ENCODE results near the gene MSI2.

MSI2 gene

GRCh38 chr17:57655553-57655952 lies 399.2 kb downstream of the MSI2 start:
- DNase-seq: no peak

- DNase-seq: no peak
Observed at GRCh38 chr17:57657211-57657610, 400.9 kb downstream of the MSI2 start.

GRCh38 chr17:57662041-57662440 lies 405.7 kb downstream of the MSI2 start:
- no peak for DNase-seq

DNA sequence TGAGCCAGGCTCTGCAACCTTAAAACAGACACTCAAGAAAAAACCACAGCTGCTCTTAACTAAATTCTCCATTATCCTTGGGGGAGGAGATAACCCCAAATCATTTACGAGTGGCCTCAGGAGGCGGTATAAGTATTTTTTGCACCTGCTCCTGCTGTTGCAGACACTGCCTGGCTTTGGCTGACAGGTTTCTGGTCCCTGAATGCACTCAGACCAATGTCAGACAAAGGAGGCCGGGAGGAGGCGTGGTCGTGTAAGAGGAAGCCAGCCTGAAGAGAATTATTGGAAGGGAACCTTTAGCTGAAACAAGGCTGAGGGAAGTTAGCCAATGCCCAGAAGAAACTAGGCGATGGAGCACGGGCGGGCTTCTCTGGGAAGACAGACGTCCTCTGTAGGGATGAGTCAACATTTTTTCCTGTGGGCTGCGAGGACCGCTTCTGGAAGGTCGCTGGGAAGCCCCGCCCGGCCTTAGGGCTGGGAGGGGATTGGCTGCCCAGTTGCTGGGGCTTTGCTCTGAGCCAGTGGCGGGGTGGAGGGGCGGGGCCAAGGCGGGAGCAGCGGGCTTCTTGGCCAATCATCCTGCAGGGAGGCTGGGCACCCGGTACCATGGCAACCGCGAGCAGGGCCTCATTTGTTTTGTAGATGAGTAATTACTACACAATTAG lies 406.5 kb downstream of the MSI2 start:
- DNase-seq: peak; percentile 61

DNA sequence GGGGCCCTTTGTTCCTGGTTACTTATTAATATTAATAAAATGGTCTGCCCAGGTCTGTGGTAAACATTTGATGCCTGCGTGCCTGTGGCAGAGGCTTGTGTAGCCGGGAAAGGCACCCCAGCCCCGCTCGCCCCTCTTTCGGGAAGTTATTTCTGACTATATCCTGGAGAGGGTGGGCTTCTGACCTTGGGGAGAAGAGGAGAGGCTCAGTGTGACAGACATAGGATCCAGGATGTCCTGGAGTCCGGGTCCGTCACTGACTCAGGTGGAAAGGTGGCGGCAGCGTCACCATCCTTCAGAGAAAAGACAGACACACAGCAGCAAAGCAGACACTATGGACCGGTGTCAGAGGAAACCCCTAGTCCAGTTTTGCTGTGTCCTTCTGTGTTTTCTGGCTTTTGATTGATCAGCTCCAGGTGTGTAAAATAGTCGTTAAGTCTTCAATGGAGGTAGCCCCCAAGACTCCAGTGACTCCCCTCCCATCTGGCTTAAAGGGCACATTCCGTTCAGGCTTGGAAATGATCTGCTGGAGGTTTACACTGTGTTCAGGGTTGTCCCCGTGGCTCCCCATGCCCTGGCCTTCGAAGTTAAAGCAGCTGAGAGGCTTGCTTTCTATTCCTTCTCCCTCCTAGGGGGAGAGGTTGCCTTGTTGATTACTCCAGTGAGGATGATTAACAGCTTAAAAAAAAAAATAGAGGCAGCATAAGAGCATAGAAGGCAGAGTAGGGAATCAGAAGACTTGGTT lies 407.2 kb downstream of the MSI2 start:
- no peak for DNase-seq

GRCh38 chr17:57665128-57665527 lies 408.8 kb downstream of the MSI2 start:
- DNase-seq: no peak

DNA sequence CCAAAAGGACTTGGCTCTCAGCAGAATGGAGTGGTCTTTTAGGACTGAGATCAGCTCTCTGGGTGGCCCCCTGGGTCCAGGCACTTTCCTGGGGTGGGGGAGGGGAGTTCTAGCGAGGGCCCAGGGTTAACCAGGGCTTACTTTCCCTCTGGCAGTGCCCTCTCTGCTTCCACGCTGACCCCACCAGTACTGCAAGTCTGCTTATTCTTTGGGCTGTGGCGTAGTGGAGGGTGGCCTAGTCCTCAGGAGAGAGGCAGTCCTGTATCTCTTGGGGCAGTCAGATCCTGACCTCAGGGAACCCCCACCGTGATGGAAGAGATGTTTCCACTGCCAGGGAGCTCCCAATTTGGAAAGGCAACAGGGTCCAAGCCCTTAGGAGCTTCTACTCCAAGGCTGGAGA lies 409.4 kb downstream of the MSI2 start:
- DNase-seq: no peak

DNA sequence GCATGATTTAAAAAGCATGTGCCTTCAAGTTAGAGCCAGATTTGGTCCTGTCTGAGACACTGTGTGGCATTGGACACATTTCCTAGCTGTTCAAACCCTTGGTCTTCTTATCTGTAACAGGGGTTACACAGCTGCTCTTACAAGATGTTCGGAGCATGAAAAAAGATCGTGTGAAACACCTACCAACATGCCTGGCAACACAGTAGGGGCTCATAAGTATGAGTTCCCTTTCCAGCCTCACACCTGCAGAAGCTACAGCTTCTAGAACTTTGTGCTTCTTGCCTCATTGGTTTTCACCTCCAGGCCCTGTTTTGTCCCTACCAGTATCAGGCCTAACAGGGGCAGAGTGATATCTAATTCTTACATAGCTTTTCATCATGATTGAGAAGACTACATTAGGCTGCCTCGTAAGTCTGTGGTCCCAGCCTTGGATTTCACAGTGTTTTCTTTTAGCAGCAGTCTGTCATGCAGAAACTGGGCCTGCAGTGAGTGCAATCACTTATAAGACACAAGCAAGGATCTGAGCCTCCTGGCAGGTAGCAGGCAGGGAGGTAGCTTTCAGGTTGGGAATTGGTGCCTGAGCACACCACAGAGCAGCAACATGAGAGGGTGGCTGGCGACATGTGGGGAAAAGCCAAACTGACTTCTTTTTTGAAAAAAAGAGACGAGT lies 410.0 kb downstream of the MSI2 start:
- DNase-seq: peak; percentile 49

GRCh38 chr17:57666946-57667345 lies 410.6 kb downstream of the MSI2 start:
- DNase-seq: no peak

DNA sequence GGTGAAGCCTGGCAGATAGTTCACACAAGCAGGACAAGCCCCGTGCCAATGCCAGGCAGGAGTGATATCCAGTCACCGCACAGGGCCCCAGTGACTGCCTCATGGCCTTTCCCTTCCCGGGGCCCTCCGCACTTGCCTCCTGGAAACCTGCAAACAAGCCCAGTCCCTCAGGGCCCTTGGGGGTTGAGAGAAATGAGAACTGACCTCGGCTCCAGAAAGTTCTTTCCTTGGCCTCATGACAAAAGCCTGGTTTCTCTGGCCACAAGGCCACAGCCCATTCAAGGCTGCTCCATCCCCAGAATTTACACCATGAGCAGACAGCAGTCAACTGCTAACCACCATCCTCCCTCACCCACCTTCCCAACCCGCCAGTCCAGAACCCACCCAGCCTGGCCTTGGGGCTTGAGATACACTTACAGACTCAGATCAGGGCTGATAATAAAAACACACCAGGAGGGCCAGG lies 411.2 kb downstream of the MSI2 start:
- DNase-seq: no peak

- no peak for DNase-seq
Observed at GRCh38 chr17:57668332-57668731, 412.0 kb downstream of the MSI2 start.

GRCh38 chr17:57669671-57670529 lies 413.6 kb downstream of the MSI2 start:
- DNase-seq: no peak

DNA sequence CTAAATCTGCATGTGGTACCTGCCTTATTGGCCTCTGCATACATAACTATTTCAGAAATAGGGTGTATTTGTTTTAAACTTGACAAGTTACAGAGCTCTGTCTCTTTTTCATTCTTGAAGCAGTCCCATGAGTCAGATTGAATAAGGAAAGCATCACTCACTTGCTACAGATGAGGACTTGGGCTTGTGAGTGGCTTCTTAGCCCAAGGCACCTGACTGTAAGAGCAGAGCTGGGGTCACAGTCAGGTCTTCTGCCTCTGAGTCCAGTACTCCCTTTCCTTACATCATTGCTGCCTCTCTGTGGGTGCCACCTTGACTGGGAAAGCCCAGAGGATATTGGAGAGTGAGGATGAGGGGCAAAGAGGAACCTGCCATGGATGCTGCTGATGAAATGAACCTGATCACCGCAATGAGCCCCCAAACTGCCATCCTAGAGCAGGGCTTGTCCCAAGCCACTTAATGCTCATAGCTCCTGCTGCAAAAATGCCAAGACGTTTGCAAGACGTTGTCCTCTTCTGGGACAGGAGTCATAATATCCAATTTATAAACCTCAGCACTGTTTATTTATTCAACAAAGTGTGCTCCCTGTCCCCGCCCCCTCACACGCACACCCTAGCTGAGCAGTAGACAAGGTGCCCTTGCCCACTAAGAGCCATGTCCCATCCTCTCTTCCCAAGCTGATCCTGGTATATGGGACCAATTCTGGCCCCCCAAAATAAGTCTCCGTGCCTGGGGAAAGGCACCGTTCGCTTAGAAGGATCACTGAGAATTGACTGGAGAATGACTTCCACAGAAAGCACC lies 414.6 kb downstream of the MSI2 start:
- DNase-seq: no peak

- DNase-seq: peak; percentile 88
Observed at GRCh38 chr17:57671667-57672632, 415.6 kb downstream of the MSI2 start.

GRCh38 chr17:57672971-57673370 lies 416.6 kb downstream of the MSI2 start:
- DNase-seq: no peak

- no peak for DNase-seq
Observed at GRCh38 chr17:57674894-57675293, 418.6 kb downstream of the MSI2 start.

- DNase-seq: no peak
Observed at GRCh38 chr17:57675427-57676387, 419.4 kb downstream of the MSI2 start.

DNA sequence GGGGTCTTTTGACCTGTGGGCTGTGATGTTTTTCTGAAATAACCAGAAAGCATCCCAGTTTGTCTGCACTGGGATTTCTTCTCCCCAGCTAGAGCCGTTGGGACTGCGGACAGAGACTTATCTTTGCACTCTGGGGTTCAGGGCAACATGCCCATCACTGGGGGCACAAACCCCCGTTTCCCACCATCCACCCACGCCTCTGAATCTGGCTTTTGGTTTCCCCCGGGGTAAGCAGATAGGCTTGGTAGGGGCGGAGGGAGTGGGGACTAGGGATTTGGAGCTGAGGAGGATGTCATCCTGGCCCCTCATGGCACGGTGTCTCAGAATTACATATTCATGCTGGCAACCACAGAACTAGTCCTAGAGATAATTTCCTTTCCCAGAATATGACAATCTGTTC lies 420.2 kb downstream of the MSI2 start:
- DNase-seq: no peak

DNA sequence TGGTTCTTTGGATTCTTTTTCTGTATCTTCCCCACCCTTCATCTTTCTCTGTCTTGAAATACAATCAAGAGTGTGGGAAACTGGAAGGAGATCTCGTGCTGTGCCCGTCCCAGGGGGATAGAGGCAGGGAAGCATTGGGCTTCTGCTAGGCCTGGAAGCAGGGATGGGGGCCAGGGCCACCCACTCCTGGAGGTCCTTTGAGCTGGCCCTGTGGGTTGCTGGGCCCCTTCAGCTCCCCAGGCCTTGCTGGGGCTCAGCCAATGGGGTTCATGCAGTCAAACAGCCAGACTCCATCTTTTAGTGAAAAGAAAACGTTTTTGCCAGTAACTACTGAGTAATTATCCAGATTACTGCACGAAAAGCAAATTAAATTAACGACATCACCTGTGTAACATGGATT lies 421.0 kb downstream of the MSI2 start:
- DNase-seq: no peak

DNA sequence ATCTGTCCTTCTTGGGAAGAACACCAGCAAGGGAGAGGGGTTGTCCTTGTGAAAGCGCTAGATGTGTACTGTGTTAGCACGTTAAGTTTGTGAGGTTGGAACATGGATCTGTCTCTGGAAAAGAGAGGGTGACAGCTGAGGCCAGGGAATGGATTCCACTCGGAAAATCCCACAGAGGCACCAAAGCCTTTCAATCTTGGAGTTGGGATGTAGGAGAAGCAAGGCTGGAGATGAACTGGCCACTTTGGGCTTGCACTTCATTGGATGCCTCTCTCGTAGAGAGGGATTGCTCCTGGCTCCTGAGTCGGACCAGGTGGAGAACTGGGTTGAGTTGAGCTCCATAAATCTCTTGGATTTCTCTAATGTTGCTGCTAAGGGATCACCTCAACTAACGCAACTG lies 421.5 kb downstream of the MSI2 start:
- DNase-seq: no peak
